ENCODE results near the gene AFF3.

GRCh38 chr2:100178085-100178788 lies 35.8 kb upstream of the AFF3 start:
- TF ChIP-seq CTCF (conservative IDR thresholded peaks at IDR 0.05; ENCODE audit: low read depth, low read length), result peak; percentile 60
- no peak for TF ChIP-seq EZH2 (IDR thresholded peaks at IDR 0.05; ENCODE audit: borderline replicate concordance, low read depth, low read length, poor library complexity, severe bottlenecking)

All from A673 (cell line).